PC-9 (cell line): Measurements from ENCODE around the gene RBP5. TPM values are rescaled to one million over a fixed set of nuclear protein-coding genes. Genes with fewer than 3 reads are reported as not detected.
A peak's percentile ranks its signal among the peaks of the same experiment; 100 is the strongest.

Experiments used
- BruUV-seq: library from RNA; stranded (reverse); fragments of 400-500 nt; replicated peaks from 2 replicates; lab custom pipeline; 2021; lab: Mats Ljungman, UMichigan
- CTCF ChIA-PET: fragments of 300-600 bp; sonication (Branson Sonifier 250); formaldehyde crosslinking; loops from one replicate; lab custom pipeline; 2022; ENCODE audit warnings: antibody characterized with exemption; lab: Charles Lee
- POLR2A ChIA-PET: fragments of 300-600 bp; sonication (Branson Sonifier 250); formaldehyde crosslinking; loops from one replicate; lab custom pipeline; 2022; ENCODE audit warnings: antibody characterized with exemption; ENCODE audit not compliant: unreplicated experiment; lab: Charles Lee
- DNase-seq, 2 experiments: peaks; one replicate each; pipeline versions ENCODE4 v3.0.0 to v3.0.0-alpha.2; 2015 to 2022; ENCODE audit warnings: mixed read lengths in 1 of 2
- H2AFZ ChIP-seq: fragments of 200-600 bp; sonication (generic); 2 replicates; pipeline ENCODE4 v1.8.1; 2017; ENCODE audit warnings: antibody characterized with exemption
- H3F3A ChIP-seq: fragments of 200-600 bp; sonication (generic); 2 replicates; pipeline ENCODE4 v1.8.1; 2017; ENCODE audit warnings: antibody characterized with exemption, mild to moderate bottlenecking, low read depth; ENCODE audit not compliant: insufficient read depth
- H3K27ac ChIP-seq: fragments of 200-600 bp; sonication (generic); 2 replicates; pipeline ENCODE4 v1.6.1; 2016; ENCODE audit warnings: mixed run types
- H3K27me3 ChIP-seq: fragments of 200-600 bp; sonication (generic); 2 replicates; pipeline ENCODE4 v1.6.1; 2016; ENCODE audit warnings: low read depth, mixed run types; ENCODE audit not compliant: insufficient read depth
- H3K36me3 ChIP-seq: fragments of 200-600 bp; sonication (generic); 2 replicates; pipeline ENCODE4 v1.6.1; 2016; ENCODE audit warnings: low read depth, mixed run types
- H3K4me1 ChIP-seq: fragments of 200-600 bp; sonication (generic); replicated peaks from 2 replicates; pipeline ENCODE4 v1.6.1; 2016; ENCODE audit warnings: mixed run types; ENCODE audit not compliant: insufficient read depth
- H3K4me2 ChIP-seq: fragments of 200-600 bp; sonication (generic); 2 replicates; pipeline ENCODE4 v1.6.1; 2017; ENCODE audit warnings: mixed run types
- H3K4me3 ChIP-seq: fragments of 200-600 bp; sonication (generic); 2 replicates; pipeline ENCODE4 v1.6.1; 2016; ENCODE audit warnings: mixed run types
- H3K79me2 ChIP-seq: fragments of 200-600 bp; sonication (generic); 2 replicates; pipeline ENCODE4 v1.6.1; 2017; ENCODE audit warnings: low read depth, mixed run types
- H3K9me2 ChIP-seq: fragments of 200-600 bp; sonication (generic); 2 replicates; pipeline ENCODE4 v1.8.1; 2017; ENCODE audit warnings: mild to moderate bottlenecking; ENCODE audit not compliant: insufficient read depth
- H3K9me3 ChIP-seq: fragments of 200-600 bp; sonication (generic); 2 replicates; pipeline ENCODE4 v1.8.1; 2016; ENCODE audit warnings: low read depth; ENCODE audit not compliant: insufficient read depth
- H4K20me1 ChIP-seq: fragments of 200-600 bp; sonication (generic); 2 replicates; pipeline ENCODE4 v1.8.1; 2017; ENCODE audit not compliant: insufficient read depth
- CTCF ChIP-seq: fragments of 200-600 bp; sonication (generic); conservative IDR thresholded peaks from 2 replicates; pipeline ENCODE4 v1.6.1; 2017; ENCODE audit warnings: mixed run types, antibody characterized with exemption, mild to moderate bottlenecking, moderate library complexity
- EZH2 ChIP-seq: fragments of 200-600 bp; sonication (generic); IDR thresholded peaks from 2 replicates; pipeline ENCODE4 v1.8.0; 2017; ENCODE audit warnings: antibody characterized with exemption, low read depth
- intact Hi-C: fragments of 100-400 bp; cut with micrococcal nuclease; formaldehyde crosslinking; loops from one replicate; pipeline ENCODE4 v1.10.0; 2022; ENCODE audit not compliant: unreplicated experiment
- total RNA-seq: library from RNA; stranded (reverse); gene quantifications from 2 replicates; pipeline ENCODE4 v1.2.3, GENCODE V29; 2021

RBP5 gene
- total RNA-seq, 1 experiment from 2014 or later = 0.74 TPM

- Histone ChIP-seq H3K36me3 (peaks cover 4% of the 10 kb centered on the region; the same call in 1 of the 2 replicates), H3K4me1 (no peaks in the 10 kb centered on the region), H3K9me3 (no peaks in the 10 kb centered on the region), H3K9me2 (no peaks in the 10 kb centered on the region), H4K20me1 (no peaks in the 10 kb centered on the region; the same call in 1 of the 2 replicates), H3F3A (no peaks in the 10 kb centered on the region; the same call in 1 of the 2 replicates), H3K4me3 (no peak overlapping the region), H3K27ac (no peak overlapping the region), H3K27me3 (no peaks in the 10 kb centered on the region), H2AFZ (no peak overlapping the region), H3K79me2 (no peaks in the 10 kb centered on the region), H3K4me2 (no peak overlapping the region)
- BruUV-seq = no TSS peak
- ChIA-PET CTCF (interaction anchor here (0.6 to 2.7 kb wide), 5 partner anchors 10 to 1878 kb away, joined by 3 to 11 read pairs (median 4); no protein-coding TSS in a partner anchor), POLR2A (interaction anchor here (0.5 to 0.6 kb wide), 3 partner anchors 13 to 264 kb away, joined by 3 to 32 read pairs (median 7); no protein-coding TSS in a partner anchor)
- TF ChIP-seq EZH2 (no peak), CTCF (peak; percentile 91)
- peak; percentile 52 to 61 for DNase-seq
- intact Hi-C loops = loop anchor here (1.0 to 2.0 kb wide), 3 partner anchors 46 to 497 kb away; partner anchors contain the start of gene C12orf57
Observed at GRCh38 chr12:7142056-7142644, 13.5 kb upstream of the RBP5 start.

- TF ChIP-seq CTCF (no peak), EZH2 (no peak)
- BruUV-seq = no TSS peak
- no peaks in the 10 kb centered on the region for H3K9me3 ChIP-seq
- no peak overlapping the region for H3K4me3 ChIP-seq
- no peaks in the 10 kb centered on the region; the same call in 1 of the 2 replicates for H4K20me1 ChIP-seq
- no peaks in the 10 kb centered on the region; the same call in 1 of the 2 replicates for H3F3A ChIP-seq
- peaks cover 11% of the 10 kb centered on the region; the same call in 1 of the 2 replicates for H3K36me3 ChIP-seq
- H2AFZ ChIP-seq = no peak overlapping the region
- no peaks in the 10 kb centered on the region for H3K27me3 ChIP-seq
- no peak overlapping the region for H3K4me2 ChIP-seq
- intact Hi-C loops = loop anchor here (1.0 to 2.0 kb wide), 3 partner anchors 47 to 497 kb away; partner anchors contain the start of gene C12orf57
- ChIA-PET POLR2A (interaction anchor here (0.5 to 0.6 kb wide), 2 partner anchors 126 to 263 kb away, joined by 7 to 32 read pairs; no protein-coding TSS in a partner anchor), CTCF (interaction anchor here (0.6 to 2.7 kb wide), 3 partner anchors 11 to 1878 kb away, joined by 4 to 11 read pairs (median 4); no protein-coding TSS in a partner anchor)
- H3K79me2 ChIP-seq = no peaks in the 10 kb centered on the region
- DNase-seq = no peak
- H3K27ac ChIP-seq = no peak overlapping the region
- no peaks in the 10 kb centered on the region for H3K4me1 ChIP-seq
- H3K9me2 ChIP-seq = no peaks in the 10 kb centered on the region
Observed at GRCh38 chr12:7141351-7142005, 12.8 kb upstream of the RBP5 start.

- H3F3A ChIP-seq = no peaks in the 10 kb centered on the region
- H3K9me2 ChIP-seq = no peaks in the 10 kb centered on the region
- no peaks in the 10 kb centered on the region for H3K9me3 ChIP-seq
- ChIA-PET POLR2A (no interaction called here), CTCF (interaction anchor here (0.7 to 2.7 kb wide), 2 partner anchors 16 to 25 kb away, joined by 4 to 11 read pairs; no protein-coding TSS in a partner anchor)
- H3K4me2 ChIP-seq = no peak overlapping the region
- peaks cover 17% of the 10 kb centered on the region for H3K36me3 ChIP-seq
- H3K4me1 ChIP-seq = no peaks in the 10 kb centered on the region
- H3K27ac ChIP-seq = no peak overlapping the region
- H3K27me3 ChIP-seq = no peaks in the 10 kb centered on the region
- TF ChIP-seq CTCF = no peak
- no peak for TF ChIP-seq EZH2
- H4K20me1 ChIP-seq = no peaks in the 10 kb centered on the region; the same call in 1 of the 2 replicates
- no peak for DNase-seq
- intact Hi-C loops = no loop called here
- no peaks in the 10 kb centered on the region for H3K79me2 ChIP-seq
- no peak overlapping the region for H3K4me3 ChIP-seq
- BruUV-seq = no TSS peak
- H2AFZ ChIP-seq = no peak overlapping the region
Observed at GRCh38 chr12:7139200-7139599, 10.5 kb upstream of the RBP5 start.
